CD4-positive, alpha-beta T cell treated with Interleukin-15 for 4 hours (primary cell): ENCODE data around the gene TMEM63A.
A peak's percentile ranks its signal among the peaks of the same experiment; 100 is the strongest.
"Not testable (repeated sequence)": the region's sequence is repeated elsewhere in the genome, so short reads cannot be mapped to it uniquely, and the experiment has no call there.

Source experiments
- DNase-seq: peaks from one replicate; pipeline ENCODE4 v3.0.0-alpha.2; 2020; ENCODE audit warnings: low spot score

The TMEM63A gene

GRCh38 chr1:225908773-225909172 lies 26.6 kb upstream of the TMEM63A start:
- DNase-seq, result no peak

GRCh38 chr1:225908013-225908640 lies 25.9 kb upstream of the TMEM63A start:
- no peak for DNase-seq

GRCh38 chr1:225907341-225907740 lies 25.2 kb upstream of the TMEM63A start:
- DNase-seq, result no peak

- no peak for DNase-seq
Measured at GRCh38 chr1:225906467-225906866, 24.3 kb upstream of the TMEM63A start.

GRCh38 chr1:225903623-225904022 lies 21.4 kb upstream of the TMEM63A start:
- DNase-seq, result no peak

GRCh38 chr1:225899044-225899925 lies 17.1 kb upstream of the TMEM63A start:
- DNase-seq, result no peak

GRCh38 chr1:225897595-225898514 lies 15.7 kb upstream of the TMEM63A start:
- peak; percentile 27 for DNase-seq

GRCh38 chr1:225896937-225897549 lies 14.9 kb upstream of the TMEM63A start:
- peak; percentile 87 for DNase-seq

- DNase-seq, result no peak
Measured at GRCh38 chr1:225896494-225896893, 14.3 kb upstream of the TMEM63A start.

GRCh38 chr1:225892307-225892706 lies 10.1 kb upstream of the TMEM63A start:
- DNase-seq, result no peak

GRCh38 chr1:225891229-225891972 lies 9.2 kb upstream of the TMEM63A start:
- no peak for DNase-seq

- no peak for DNase-seq
Measured at GRCh38 chr1:225890346-225891228, 8.4 kb upstream of the TMEM63A start.

- DNase-seq, result no peak
Measured at GRCh38 chr1:225889743-225890142, 7.6 kb upstream of the TMEM63A start.

GRCh38 chr1:225888898-225889601 lies 6.9 kb upstream of the TMEM63A start, which contains the start of gene LEFTY1:
Gene LEFTY1 (minus strand): TSS chr1:225889146. CDS start chr1:225889066, 80 bp downstream.
- DNase-seq, result no peak

- no peak for DNase-seq
Measured at GRCh38 chr1:225888289-225888897, 6.2 kb upstream of the TMEM63A start.

- DNase-seq, result not testable (repeated sequence)
Measured at GRCh38 chr1:225887554-225888288, 5.5 kb upstream of the TMEM63A start.

- DNase-seq, result no peak
Measured at GRCh38 chr1:225887030-225887314, 4.8 kb upstream of the TMEM63A start.
